IPS DF 6.9 (cell line): ENCODE results near the gene PSMA7.
"Not testable (repeated sequence)": the region's sequence is repeated elsewhere in the genome, so short reads cannot be mapped to it uniquely, and the experiment has no call there.

Experiments
- DNase-seq: peaks from one replicate; pipeline ENCODE4 v3.0.0-alpha.2; 2013; ENCODE audit warnings: low read depth, low spot score
- H3K27ac ChIP-seq: one replicate; pipeline ENCODE4 v1.5.1; 2013; ENCODE audit warnings: low read length, control low read depth
- H3K27me3 ChIP-seq: 2 replicates; pipeline ENCODE4 v1.6.1; 2013; ENCODE audit warnings: mild to moderate bottlenecking, low read length; ENCODE audit not compliant: control insufficient read depth, insufficient read depth
- H3K36me3 ChIP-seq: 2 replicates; pipeline ENCODE4 v1.6.1; 2013; ENCODE audit warnings: low read length; ENCODE audit not compliant: control insufficient read depth, insufficient read depth
- H3K4me1 ChIP-seq: 2 replicates; pipeline ENCODE4 v1.6.1; 2013; ENCODE audit warnings: low read length; ENCODE audit not compliant: control insufficient read depth, insufficient read depth
- H3K4me3 ChIP-seq: 2 replicates; pipeline ENCODE4 v1.5.1; 2013; ENCODE audit warnings: mild to moderate bottlenecking, low read length
- H3K9me3 ChIP-seq: 2 replicates; pipeline ENCODE4 v1.6.1; 2013; ENCODE audit warnings: low read length, inconsistent platforms; ENCODE audit not compliant: control insufficient read depth, insufficient read depth
- WGBS: extraction: QIAGEN DNeasy Blood & Tissue Kit; methylation state at CpG from one replicate; pipeline ENCODE4 v1.1.7; 2013; ENCODE audit warnings: mixed read lengths, missing lambda C conversion rate; ENCODE audit not compliant: insufficient read length, insufficient coverage; 5-methylcytosine and 5-hydroxymethylcytosine counted together

Gene PSMA7

GRCh38 chr20:62155428-62156253 is 12.4 kb upstream of the PSMA7 start:
- H3K36me3 ChIP-seq = peaks cover 8% of the 10 kb centered on the region
- H3K27me3 ChIP-seq = no peaks in the 10 kb centered on the region
- no peaks in the 10 kb centered on the region for H3K9me3 ChIP-seq
- no peak overlapping the region for H3K27ac ChIP-seq
- DNase-seq = no peak
- H3K4me3 ChIP-seq = no peak overlapping the region
- peaks cover 4% of the 10 kb centered on the region for H3K4me1 ChIP-seq
- WGBS = no CpG with 5 or more reads among the region's 29 CpGs

- Histone ChIP-seq H3K9me3 (no peaks in the 10 kb centered on the region), H3K4me3 (no peak overlapping the region), H3K4me1 (peaks cover 10% of the 10 kb centered on the region), H3K27ac (no peak overlapping the region), H3K27me3 (no peaks in the 10 kb centered on the region), H3K36me3 (no peaks in the 10 kb centered on the region)
- DNase-seq = no peak
- WGBS = no CpG with 5 or more reads among the region's 23 CpGs
Observed at GRCh38 chr20:62151835-62152364, 8.7 kb upstream of the PSMA7 start.

GRCh38 chr20:62151225-62151624 is 8.0 kb upstream of the PSMA7 start:
- DNase-seq = no peak
- no peaks in the 10 kb centered on the region for H3K36me3 ChIP-seq
- H3K9me3 ChIP-seq = no peaks in the 10 kb centered on the region
- H3K27ac ChIP-seq = no peak overlapping the region
- H3K4me1 ChIP-seq = peaks cover 6% of the 10 kb centered on the region
- no peaks in the 10 kb centered on the region for H3K27me3 ChIP-seq
- no CpG with 5 or more reads among the region's 11 CpGs for WGBS
- H3K4me3 ChIP-seq = no peak overlapping the region

GRCh38 chr20:62150310-62150575 is 7.0 kb upstream of the PSMA7 start:
- WGBS = no CpG with 5 or more reads among the region's 11 CpGs
- Histone ChIP-seq H3K4me3 (no peak overlapping the region), H3K9me3 (no peaks in the 10 kb centered on the region), H3K4me1 (peaks cover 7% of the 10 kb centered on the region), H3K27ac (no peak overlapping the region), H3K36me3 (no peaks in the 10 kb centered on the region), H3K27me3 (no peaks in the 10 kb centered on the region)
- no peak for DNase-seq

GRCh38 chr20:62149532-62150309 is 6.5 kb upstream of the PSMA7 start:
- H3K36me3 ChIP-seq = no peaks in the 10 kb centered on the region
- peaks cover 7% of the 10 kb centered on the region for H3K4me1 ChIP-seq
- WGBS = no CpG with 5 or more reads among the region's 24 CpGs
- no peak overlapping the region for H3K4me3 ChIP-seq
- no peaks in the 10 kb centered on the region for H3K27me3 ChIP-seq
- DNase-seq = no peak
- no peak overlapping the region for H3K27ac ChIP-seq
- no peaks in the 10 kb centered on the region for H3K9me3 ChIP-seq

- Histone ChIP-seq H3K4me1 (peaks cover 7% of the 10 kb centered on the region), H3K27ac (no peak overlapping the region), H3K27me3 (no peaks in the 10 kb centered on the region), H3K36me3 (no peaks in the 10 kb centered on the region), H3K9me3 (no peaks in the 10 kb centered on the region), H3K4me3 (no peak overlapping the region)
- no peak for DNase-seq
- WGBS = no CpG with 5 or more reads among the region's 20 CpGs
Observed at GRCh38 chr20:62148908-62149314, 5.7 kb upstream of the PSMA7 start.

GRCh38 chr20:62148383-62148782 is 5.2 kb upstream of the PSMA7 start:
- H3K27ac ChIP-seq, H3K4me3 ChIP-seq, DNase-seq, H3K27me3 ChIP-seq, H3K36me3 ChIP-seq, H3K4me1 ChIP-seq, H3K9me3 ChIP-seq: not testable (repeated sequence)
- WGBS = no CpG with 5 or more reads among the region's 10 CpGs

- no CpG with 5 or more reads among the region's 9 CpGs for WGBS
- no peak for DNase-seq
- no peaks in the 10 kb centered on the region for H3K27me3 ChIP-seq
- no peak overlapping the region for H3K4me3 ChIP-seq
- H3K36me3 ChIP-seq = no peaks in the 10 kb centered on the region
- H3K9me3 ChIP-seq = no peaks in the 10 kb centered on the region
- H3K4me1 ChIP-seq = peaks cover 7% of the 10 kb centered on the region
- no peak overlapping the region for H3K27ac ChIP-seq
Observed at GRCh38 chr20:62147528-62147927, 4.3 kb upstream of the PSMA7 start.

- no peaks in the 10 kb centered on the region for H3K36me3 ChIP-seq
- no peak for DNase-seq
- no peak overlapping the region for H3K4me3 ChIP-seq
- H3K27ac ChIP-seq = no peak overlapping the region
- no peaks in the 10 kb centered on the region for H3K27me3 ChIP-seq
- H3K9me3 ChIP-seq = no peaks in the 10 kb centered on the region
- H3K4me1 ChIP-seq = peaks cover 7% of the 10 kb centered on the region
- WGBS = no CpG with 5 or more reads among the region's 6 CpGs
Observed at GRCh38 chr20:62147125-62147524, 3.9 kb upstream of the PSMA7 start.

GRCh38 chr20:62146019-62146755 is 3.0 kb upstream of the PSMA7 start:
- Histone ChIP-seq H3K4me3 (no peak overlapping the region), H3K27ac (no peak overlapping the region), H3K4me1 (peaks cover 7% of the 10 kb centered on the region), H3K36me3 (no peaks in the 10 kb centered on the region), H3K27me3 (no peaks in the 10 kb centered on the region), H3K9me3 (no peaks in the 10 kb centered on the region)
- WGBS = no CpG with 5 or more reads among the region's 22 CpGs
- DNase-seq = no peak
